Caco-2 (cell line): Measurements from ENCODE around the gene C10orf120. TPM values are rescaled to one million over a fixed set of nuclear protein-coding genes. Genes with fewer than 3 reads are reported as not detected.

Experiments used
- BruUV-seq: library from RNA; stranded (reverse); fragments of 400-500 nt; replicated peaks from 2 replicates; lab custom pipeline; 2021; lab: Mats Ljungman, UMichigan
- CTCF ChIA-PET: fragments of 300-600 bp; sonication (Branson Sonifier 250); formaldehyde crosslinking; loops from one replicate; lab custom pipeline; 2022; ENCODE audit warnings: antibody characterized with exemption; lab: Charles Lee
- POLR2A ChIA-PET: fragments of 300-600 bp; sonication (Branson Sonifier 250); formaldehyde crosslinking; loops from one replicate; lab custom pipeline; 2022; ENCODE audit warnings: antibody characterized with exemption; lab: Charles Lee
- DNase-seq, 2 experiments: peaks; one replicate each; pipeline versions ENCODE4 v3.0.0 to v3.0.0-alpha.2; 2020 to 2022
- H3K27me3 ChIP-seq: replicated peaks from 2 replicates; pipeline ENCODE4 v1.6.0; 2011; ENCODE audit warnings: low read length; ENCODE audit not compliant: control insufficient read depth, insufficient read depth
- H3K36me3 ChIP-seq: 2 replicates; pipeline ENCODE4 v1.5.1; 2011; ENCODE audit warnings: low read length; ENCODE audit not compliant: control insufficient read depth, insufficient read depth
- H3K4me1 ChIP-seq: fragments of 250-450 bp; sonication (Bioruptor Pico); 2 replicates; pipeline ENCODE4 v1.5.1; 2020; ENCODE audit warnings: mild to moderate bottlenecking
- H3K4me3 ChIP-seq: 2 replicates; pipeline ENCODE4 v1.5.1; 2011; ENCODE audit warnings: low read depth, mild to moderate bottlenecking, control low read depth, low read length
- H3K9me3 ChIP-seq: fragments of 250-450 bp; sonication (Bioruptor Pico); 2 replicates; pipeline ENCODE4 v1.5.1; 2020; ENCODE audit warnings: mild to moderate bottlenecking, moderate library complexity
- H3K27ac Mint-ChIP-seq: one replicate; pipeline ENCODE4 v1.8.0; 2022; ENCODE audit warnings: mixed read lengths; ENCODE audit not compliant: unreplicated experiment
- H3K27me3 Mint-ChIP-seq: one replicate; pipeline ENCODE4 v1.8.0; 2022; ENCODE audit warnings: mixed read lengths; ENCODE audit not compliant: insufficient read depth, unreplicated experiment
- H3K36me3 Mint-ChIP-seq: one replicate; pipeline ENCODE4 v1.8.0; 2022; ENCODE audit warnings: mild to moderate bottlenecking, mixed read lengths; ENCODE audit not compliant: insufficient read depth, unreplicated experiment
- H3K4me1 Mint-ChIP-seq: one replicate; pipeline ENCODE4 v1.8.0; 2022; ENCODE audit warnings: low read depth, mixed read lengths; ENCODE audit not compliant: unreplicated experiment
- H3K4me3 Mint-ChIP-seq: one replicate; pipeline ENCODE4 v1.8.0; 2022; ENCODE audit warnings: mild to moderate bottlenecking, moderate library complexity, mixed read lengths; ENCODE audit not compliant: unreplicated experiment
- H3K9me3 Mint-ChIP-seq: one replicate; pipeline ENCODE4 v1.8.0; 2022; ENCODE audit warnings: mixed read lengths; ENCODE audit not compliant: unreplicated experiment
- CTCF ChIP-seq, 2 experiments: fragments of 200-600 bp in 1 of 2; IDR thresholded peaks; 1 replicate in 1 of 2; 2 replicates in 1 of 2; pipeline versions ENCODE4 v1.5.1 to v1.8.0; 2011 to 2022; ENCODE audit warnings: antibody characterized with exemption in 1 of 2, control low read depth in 1 of 2, inconsistent platforms in 1 of 2, low read depth in 1 of 2, low read length in 1 of 2, mild to moderate bottlenecking in 1 of 2, moderate library complexity in 1 of 2; ENCODE audit not compliant: insufficient read depth in 1 of 2, severe bottlenecking in 1 of 2, unreplicated experiment in 1 of 2
- intact Hi-C: fragments of 100-400 bp; cut with micrococcal nuclease; formaldehyde crosslinking; loops from one replicate; pipeline ENCODE4 v1.10.0; 2022; ENCODE audit not compliant: unreplicated experiment
- total RNA-seq: library from RNA; stranded (reverse); gene quantifications from 2 replicates; pipeline ENCODE4 v1.2.3, GENCODE V29; 2022

Gene C10orf120
- total RNA-seq, 1 experiment from 2014 or later = not detected

DNA sequence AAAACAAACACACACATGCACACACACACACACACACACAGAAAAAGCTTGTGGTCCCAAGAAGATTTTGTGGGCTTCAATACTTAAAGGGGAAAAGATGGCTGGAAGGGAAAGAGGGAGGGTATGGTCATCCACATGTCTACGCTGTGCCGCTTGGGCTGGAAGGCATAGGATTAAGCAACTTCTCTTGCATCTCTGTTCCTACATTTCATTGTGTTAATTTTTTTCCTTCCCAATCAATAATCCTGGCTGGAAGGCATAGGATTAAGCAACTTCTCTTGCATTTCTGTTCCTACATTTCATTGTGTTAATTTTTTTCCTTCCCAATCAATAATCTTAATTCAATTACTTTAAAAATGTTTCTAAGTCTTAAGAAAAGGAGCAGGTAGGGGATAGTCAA lies 30.6 kb downstream of the C10orf120 start:
- Mint-ChIP-seq H3K36me3 (no peaks in the 10 kb centered on the region), H3K27me3 (peaks cover 30% of the 10 kb centered on the region), H3K9me3 (no peaks in the 10 kb centered on the region), H3K27ac (no peak overlapping the region), H3K4me1 (no peaks in the 10 kb centered on the region), H3K4me3 (no peak overlapping the region)
- Histone ChIP-seq H3K4me1 (no peaks in the 10 kb centered on the region), H3K27me3 (no peaks in the 10 kb centered on the region; the same call in none of the 2 replicates), H3K4me3 (no peak overlapping the region), H3K9me3 (no peaks in the 10 kb centered on the region), H3K36me3 (no peaks in the 10 kb centered on the region)
- no TSS peak for BruUV-seq
- TF ChIP-seq CTCF (IDR thresholded peaks at IDR 0.05; ENCODE audit: insufficient read depth in 1 of 2, low read depth in 1 of 2, low read length in 1 of 2, severe bottlenecking in 1 of 2, unreplicated experiment in 1 of 2) = no peak
- POLR2A ChIA-PET = no interaction called here
- intact Hi-C loops = no loop called here
- no peak for DNase-seq
- CTCF ChIA-PET = no interaction called here

DNA sequence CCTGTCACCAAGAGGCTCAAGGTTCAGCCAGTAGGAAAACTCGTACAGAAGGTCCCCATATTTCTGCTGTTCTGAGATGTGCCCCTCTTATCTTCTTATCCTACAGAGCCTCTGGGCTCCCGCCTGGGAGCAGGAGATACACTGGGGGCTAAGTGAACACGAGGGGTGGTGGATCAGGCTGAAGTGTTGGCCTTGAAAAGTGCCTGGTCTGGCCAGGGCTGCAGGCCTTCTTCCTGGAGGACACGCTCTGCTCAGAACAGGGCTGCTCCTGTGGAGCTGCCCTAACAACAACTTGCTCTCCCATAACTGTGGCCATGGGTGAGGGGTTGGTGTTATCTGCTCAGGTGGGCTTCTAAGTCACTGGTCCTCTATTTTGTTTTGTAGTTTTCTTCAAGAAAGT lies 33.7 kb downstream of the C10orf120 start:
- H3K4me1 Mint-ChIP-seq = no peaks in the 10 kb centered on the region
- DNase-seq = no peak
- H3K27ac Mint-ChIP-seq = no peak overlapping the region
- no peaks in the 10 kb centered on the region; the same call in none of the 2 replicates for H3K27me3 ChIP-seq
- ChIA-PET POLR2A (no interaction called here), CTCF (no interaction called here)
- no TSS peak for BruUV-seq
- H3K4me3 ChIP-seq = no peak overlapping the region
- intact Hi-C loops = no loop called here
- no peaks in the 10 kb centered on the region for H3K36me3 Mint-ChIP-seq
- H3K36me3 ChIP-seq = no peaks in the 10 kb centered on the region
- no peak overlapping the region for H3K4me3 Mint-ChIP-seq
- H3K27me3 Mint-ChIP-seq = peaks cover 26% of the 10 kb centered on the region
- TF ChIP-seq CTCF (IDR thresholded peaks at IDR 0.05; ENCODE audit: insufficient read depth in 1 of 2, low read depth in 1 of 2, low read length in 1 of 2, severe bottlenecking in 1 of 2, unreplicated experiment in 1 of 2) = no peak
- no peaks in the 10 kb centered on the region for H3K9me3 ChIP-seq
- H3K9me3 Mint-ChIP-seq = no peaks in the 10 kb centered on the region
- no peaks in the 10 kb centered on the region for H3K4me1 ChIP-seq

DNA sequence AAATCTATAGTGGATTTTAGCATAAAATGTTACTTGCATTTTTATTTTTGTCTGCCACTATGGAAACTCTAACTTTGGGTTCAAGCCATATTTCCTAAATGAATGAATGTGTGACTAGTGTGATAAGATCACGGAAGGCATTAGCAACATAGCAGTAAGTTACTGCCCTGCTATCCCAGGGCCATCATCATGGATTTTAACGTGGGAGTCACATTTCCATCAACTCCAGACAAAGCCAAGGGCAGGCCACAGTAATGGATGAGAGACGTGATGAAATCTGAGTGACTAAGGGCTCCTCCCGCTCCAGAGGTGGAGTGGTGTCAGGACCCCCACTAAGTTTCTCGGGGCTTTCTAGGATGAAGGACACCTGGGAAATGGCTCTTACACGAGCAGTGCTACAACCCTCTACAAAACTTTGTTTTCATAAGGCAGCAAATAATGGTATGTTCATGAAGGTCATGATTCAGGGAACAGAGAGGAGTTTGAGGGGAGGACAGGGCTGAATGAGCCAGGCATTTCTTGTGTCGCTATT lies 34.3 kb downstream of the C10orf120 start:
- intact Hi-C loops = no loop called here
- no peaks in the 10 kb centered on the region for H3K4me1 ChIP-seq
- H3K27me3 Mint-ChIP-seq = peaks cover 27% of the 10 kb centered on the region
- ChIA-PET POLR2A (no interaction called here), CTCF (no interaction called here)
- TF ChIP-seq CTCF (IDR thresholded peaks at IDR 0.05; ENCODE audit: insufficient read depth in 1 of 2, low read depth in 1 of 2, low read length in 1 of 2, severe bottlenecking in 1 of 2, unreplicated experiment in 1 of 2) = no peak
- no peak overlapping the region for H3K4me3 ChIP-seq
- no TSS peak for BruUV-seq
- H3K36me3 Mint-ChIP-seq = no peaks in the 10 kb centered on the region
- H3K9me3 Mint-ChIP-seq = no peaks in the 10 kb centered on the region
- H3K27me3 ChIP-seq = no peaks in the 10 kb centered on the region; the same call in none of the 2 replicates
- no peak overlapping the region for H3K27ac Mint-ChIP-seq
- H3K9me3 ChIP-seq = no peaks in the 10 kb centered on the region
- no peaks in the 10 kb centered on the region for H3K4me1 Mint-ChIP-seq
- no peak overlapping the region for H3K4me3 Mint-ChIP-seq
- no peak for DNase-seq
- no peaks in the 10 kb centered on the region for H3K36me3 ChIP-seq
